GM12872 (cell line): Measurements from ENCODE around the gene ATP6V0A4.

Experiments used
- CTCF ChIP-seq: IDR thresholded peaks from 3 replicates; pipeline ENCODE4 v1.5.1; 2011; ENCODE audit warnings: low read depth, mild to moderate bottlenecking, low read length, moderate library complexity; ENCODE audit not compliant: insufficient read depth

Gene ATP6V0A4

GRCh38 chr7:138656952-138657351 lies 141.0 kb downstream of the ATP6V0A4 start:
- no peak for TF ChIP-seq CTCF
